ENCODE results near the gene FASTKD1.
A peak's percentile ranks its signal among the peaks of the same experiment; 100 is the strongest.

The FASTKD1 gene

GRCh38 chr2:169510496-169510895 lies 63.2 kb downstream of the FASTKD1 start:
- TF ChIP-seq CTCF (conservative IDR thresholded peaks at IDR 0.05), result no peak

GRCh38 chr2:169509955-169510354 lies 63.7 kb downstream of the FASTKD1 start:
- TF ChIP-seq CTCF (conservative IDR thresholded peaks at IDR 0.05), result no peak
- H3K27ac ChIP-seq, result no peak overlapping the region

More at GRCh38 chr2:169510496-169510895, 63.2 kb downstream of the FASTKD1 start:
- H3K27ac ChIP-seq, result no peak overlapping the region

GRCh38 chr2:169509298-169509885 lies 64.3 kb downstream of the FASTKD1 start, which contains the start of gene KLHL41:
Gene KLHL41, plus strand, starts transcription at chr2:169509702. Its CDS starts 77 bp downstream, at chr2:169509779.
- H3K27ac ChIP-seq, result no peak within 1 kb of the TSS
- TF ChIP-seq CTCF (conservative IDR thresholded peaks at IDR 0.05), result no peak

- TF ChIP-seq CTCF (conservative IDR thresholded peaks at IDR 0.05), result no peak
- peak overlapping the region; percentile 60 for H3K27ac ChIP-seq
These were observed 66.0 kb downstream of the FASTKD1 start for GRCh38 chr2:169507698-169508097.

- no peak for TF ChIP-seq CTCF (conservative IDR thresholded peaks at IDR 0.05)
- H3K27ac ChIP-seq, result no peak overlapping the region
These were observed 69.0 kb downstream of the FASTKD1 start for GRCh38 chr2:169504651-169505050.

GRCh38 chr2:169495310-169495928 lies 78.2 kb downstream of the FASTKD1 start:
- no peak overlapping the region for H3K27ac ChIP-seq
- no peak for TF ChIP-seq CTCF (conservative IDR thresholded peaks at IDR 0.05)

GRCh38 chr2:169493360-169493759 lies 80.3 kb downstream of the FASTKD1 start:
- H3K27ac ChIP-seq, result no peak overlapping the region
- no peak for TF ChIP-seq CTCF (conservative IDR thresholded peaks at IDR 0.05)
